ENCODE measurements around the gene VSX2.

The VSX2 gene

GRCh38 chr14:74248017-74248416, 8.8 kb downstream of the VSX2 start:
- H3K36me3 ChIP-seq (ENCODE audit: insufficient read depth, low read length), result no peaks in the 10 kb centered on the region
- H3K9ac ChIP-seq (ENCODE audit: low read length), result no peak overlapping the region
- no peak overlapping the region for H3K27ac ChIP-seq (ENCODE audit: low read depth, low read length)
- peaks cover 19 to 30% of the 10 kb centered on the region in 2 donors for H3K27me3 ChIP-seq (ENCODE audit: control insufficient read depth in 1 of 2, insufficient read depth in 2 of 2, low read length in 2 of 2)
- no peak overlapping the region for H3K4me3 ChIP-seq (ENCODE audit: low read depth in 1 of 2, low read length in 2 of 2)
- no peaks in the 10 kb centered on the region for H3K9me3 ChIP-seq (ENCODE audit: low read length)
- H3K4me1 ChIP-seq (ENCODE audit: insufficient read depth, low read length), result peaks cover 7% of the 10 kb centered on the region

- Histone ChIP-seq H3K27me3 (ENCODE audit: control insufficient read depth in 1 of 2, insufficient read depth in 2 of 2, low read length in 2 of 2) (peaks cover 4 to 22% of the 10 kb centered on the region in 2 donors), H3K36me3 (ENCODE audit: insufficient read depth, low read length) (no peaks in the 10 kb centered on the region), H3K9ac (ENCODE audit: low read length) (no peak overlapping the region), H3K9me3 (ENCODE audit: low read length) (no peaks in the 10 kb centered on the region), H3K4me3 (ENCODE audit: low read depth in 1 of 2, low read length in 2 of 2) (no peak overlapping the region), H3K4me1 (ENCODE audit: insufficient read depth, low read length) (peaks cover 7% of the 10 kb centered on the region), H3K27ac (ENCODE audit: low read depth, low read length) (no peak overlapping the region)
Measured at GRCh38 chr14:74249433-74250375, 10.5 kb downstream of the VSX2 start.

- peaks cover 4 to 22% of the 10 kb centered on the region in 2 donors for H3K27me3 ChIP-seq (ENCODE audit: control insufficient read depth in 1 of 2, insufficient read depth in 2 of 2, low read length in 2 of 2)
Measured at GRCh38 chr14:74255281-74255680, 16.0 kb downstream of the VSX2 start.

GRCh38 chr14:74257078-74257940, 18.1 kb downstream of the VSX2 start:
- H3K9ac ChIP-seq (ENCODE audit: low read length), result no peak overlapping the region
- no peaks in the 10 kb centered on the region for H3K9me3 ChIP-seq (ENCODE audit: low read length)
- peaks cover 0 to 18% of the 10 kb centered on the region in 2 donors for H3K27me3 ChIP-seq (ENCODE audit: control insufficient read depth in 1 of 2, insufficient read depth in 2 of 2, low read length in 2 of 2)
- no peak overlapping the region for H3K27ac ChIP-seq (ENCODE audit: low read depth, low read length)
- no peaks in the 10 kb centered on the region for H3K36me3 ChIP-seq (ENCODE audit: insufficient read depth, low read length)
- H3K4me1 ChIP-seq (ENCODE audit: insufficient read depth, low read length), result peaks cover 4% of the 10 kb centered on the region
- peak overlapping the region; percentile 56 to 58 for H3K4me3 ChIP-seq (ENCODE audit: low read depth in 1 of 2, low read length in 2 of 2)

More at GRCh38 chr14:74255281-74255680, 16.0 kb downstream of the VSX2 start:
- no peaks in the 10 kb centered on the region for H3K36me3 ChIP-seq (ENCODE audit: insufficient read depth, low read length)
- H3K9ac ChIP-seq (ENCODE audit: low read length), result no peak overlapping the region
- H3K9me3 ChIP-seq (ENCODE audit: low read length), result no peaks in the 10 kb centered on the region
- no peak overlapping the region for H3K27ac ChIP-seq (ENCODE audit: low read depth, low read length)
- peaks cover 11% of the 10 kb centered on the region for H3K4me1 ChIP-seq (ENCODE audit: insufficient read depth, low read length)
- H3K4me3 ChIP-seq (ENCODE audit: low read depth in 1 of 2, low read length in 2 of 2), result no peak overlapping the region

GRCh38 chr14:74257941-74258763, 18.9 kb downstream of the VSX2 start:
- Histone ChIP-seq H3K4me3 (ENCODE audit: low read depth in 1 of 2, low read length in 2 of 2) (peak overlapping the region; percentile 56 to 58), H3K36me3 (ENCODE audit: insufficient read depth, low read length) (no peaks in the 10 kb centered on the region), H3K27ac (ENCODE audit: low read depth, low read length) (no peak overlapping the region), H3K27me3 (ENCODE audit: control insufficient read depth in 1 of 2, insufficient read depth in 2 of 2, low read length in 2 of 2) (peaks cover 0 to 18% of the 10 kb centered on the region in 2 donors), H3K9ac (ENCODE audit: low read length) (no peak overlapping the region), H3K4me1 (ENCODE audit: insufficient read depth, low read length) (peaks cover 4% of the 10 kb centered on the region), H3K9me3 (ENCODE audit: low read length) (no peaks in the 10 kb centered on the region)

GRCh38 chr14:74258764-74259035, 19.5 kb downstream of the VSX2 start:
- H3K27ac ChIP-seq (ENCODE audit: low read depth, low read length), result no peak overlapping the region
- no peak overlapping the region for H3K4me3 ChIP-seq (ENCODE audit: low read depth in 1 of 2, low read length in 2 of 2)
- H3K9ac ChIP-seq (ENCODE audit: low read length), result no peak overlapping the region
- no peaks in the 10 kb centered on the region for H3K36me3 ChIP-seq (ENCODE audit: insufficient read depth, low read length)
- peaks cover 4% of the 10 kb centered on the region for H3K4me1 ChIP-seq (ENCODE audit: insufficient read depth, low read length)
- H3K9me3 ChIP-seq (ENCODE audit: low read length), result no peaks in the 10 kb centered on the region
- peaks cover 0 to 18% of the 10 kb centered on the region in 2 donors for H3K27me3 ChIP-seq (ENCODE audit: control insufficient read depth in 1 of 2, insufficient read depth in 2 of 2, low read length in 2 of 2)

GRCh38 chr14:74259513-74259912, 20.3 kb downstream of the VSX2 start:
- H3K4me3 ChIP-seq (ENCODE audit: low read depth in 1 of 2, low read length in 2 of 2), result no peak overlapping the region
- H3K27me3 ChIP-seq (ENCODE audit: control insufficient read depth in 1 of 2, insufficient read depth in 2 of 2, low read length in 2 of 2), result peaks cover 0 to 18% of the 10 kb centered on the region in 2 donors
- no peak overlapping the region for H3K9ac ChIP-seq (ENCODE audit: low read length)
- no peaks in the 10 kb centered on the region for H3K9me3 ChIP-seq (ENCODE audit: low read length)
- H3K27ac ChIP-seq (ENCODE audit: low read depth, low read length), result no peak overlapping the region
- H3K36me3 ChIP-seq (ENCODE audit: insufficient read depth, low read length), result no peaks in the 10 kb centered on the region
- H3K4me1 ChIP-seq (ENCODE audit: insufficient read depth, low read length), result peaks cover 4% of the 10 kb centered on the region

- H3K4me1 ChIP-seq (ENCODE audit: insufficient read depth, low read length), result peaks cover 4% of the 10 kb centered on the region
- no peaks in the 10 kb centered on the region for H3K9me3 ChIP-seq (ENCODE audit: low read length)
- H3K27me3 ChIP-seq (ENCODE audit: control insufficient read depth in 1 of 2, insufficient read depth in 2 of 2, low read length in 2 of 2), result peaks cover 0 to 18% of the 10 kb centered on the region in 2 donors
- H3K4me3 ChIP-seq (ENCODE audit: low read depth in 1 of 2, low read length in 2 of 2), result no peak overlapping the region
- H3K27ac ChIP-seq (ENCODE audit: low read depth, low read length), result no peak overlapping the region
- H3K9ac ChIP-seq (ENCODE audit: low read length), result no peak overlapping the region
- no peaks in the 10 kb centered on the region for H3K36me3 ChIP-seq (ENCODE audit: insufficient read depth, low read length)
Measured at GRCh38 chr14:74260525-74261233, 21.4 kb downstream of the VSX2 start.

- Histone ChIP-seq H3K9me3 (ENCODE audit: low read length) (no peaks in the 10 kb centered on the region), H3K4me1 (ENCODE audit: insufficient read depth, low read length) (peaks cover 4% of the 10 kb centered on the region), H3K36me3 (ENCODE audit: insufficient read depth, low read length) (no peaks in the 10 kb centered on the region), H3K27ac (ENCODE audit: low read depth, low read length) (no peak overlapping the region), H3K27me3 (ENCODE audit: control insufficient read depth in 1 of 2, insufficient read depth in 2 of 2, low read length in 2 of 2) (peaks cover 0 to 18% of the 10 kb centered on the region in 2 donors), H3K9ac (ENCODE audit: low read length) (no peak overlapping the region), H3K4me3 (ENCODE audit: low read depth in 1 of 2, low read length in 2 of 2) (no peak overlapping the region)
Measured at GRCh38 chr14:74261288-74261687, 22.0 kb downstream of the VSX2 start.

- no peak overlapping the region for H3K9ac ChIP-seq (ENCODE audit: low read length)
- H3K4me1 ChIP-seq (ENCODE audit: insufficient read depth, low read length), result peaks cover 4% of the 10 kb centered on the region
- H3K9me3 ChIP-seq (ENCODE audit: low read length), result no peaks in the 10 kb centered on the region
- peaks cover 0 to 18% of the 10 kb centered on the region in 2 donors for H3K27me3 ChIP-seq (ENCODE audit: control insufficient read depth in 1 of 2, insufficient read depth in 2 of 2, low read length in 2 of 2)
- H3K4me3 ChIP-seq (ENCODE audit: low read depth in 1 of 2, low read length in 2 of 2), result no peak overlapping the region
- H3K36me3 ChIP-seq (ENCODE audit: insufficient read depth, low read length), result no peaks in the 10 kb centered on the region
- no peak overlapping the region for H3K27ac ChIP-seq (ENCODE audit: low read depth, low read length)
Measured at GRCh38 chr14:74262076-74262475, 22.8 kb downstream of the VSX2 start.
